HepG2 (cell line): ENCODE results near the gene HSPA4L. TPM values are rescaled to one million over a fixed set of nuclear protein-coding genes. Genes with fewer than 3 reads are reported as not detected.

Experiments used
- AKAP8 ChIP-seq: sonication (generic); formaldehyde crosslinking; IDR thresholded peaks from 2 replicates; pipeline ENCODE4 v1.5.1; 2020; ENCODE audit warnings: mild to moderate bottlenecking, missing genetic modification reagents
- ARID2 ChIP-seq: sonication (generic); formaldehyde crosslinking; IDR thresholded peaks from 2 replicates; pipeline ENCODE4 v1.8.1; 2022; ENCODE audit warnings: mild to moderate bottlenecking, missing genetic modification reagents, borderline replicate concordance
- BATF2 ChIP-seq: sonication (generic); formaldehyde crosslinking; IDR thresholded peaks from 2 replicates; pipeline ENCODE4 v1.8.0; 2022; ENCODE audit warnings: mild to moderate bottlenecking, missing genetic modification reagents, moderate library complexity
- CREBL2 ChIP-seq: sonication (generic); formaldehyde crosslinking; IDR thresholded peaks from 2 replicates; pipeline ENCODE4 v1.8.1; 2023; ENCODE audit warnings: missing genetic modification reagents, mild to moderate bottlenecking, borderline replicate concordance
- ELF4 ChIP-seq: sonication (generic); formaldehyde crosslinking; IDR thresholded peaks from 2 replicates; pipeline ENCODE4 v1.5.0; 2020; ENCODE audit warnings: missing genetic modification reagents, mild to moderate bottlenecking, moderate library complexity, borderline replicate concordance
- KAT8 ChIP-seq: IDR thresholded peaks from 2 replicates; pipeline ENCODE4 v1.6.1; 2016; ENCODE audit warnings: missing genetic modification reagents, missing compliant biosample characterization
- PHF8 ChIP-seq: sonication (generic); formaldehyde crosslinking; IDR thresholded peaks from 2 replicates; pipeline ENCODE4 v1.5.0; 2020; ENCODE audit warnings: missing genetic modification reagents
- RBFOX2 ChIP-seq: fragments of 200-400 bp; formaldehyde crosslinking; IDR thresholded peaks from 2 replicates; pipeline ENCODE4 v1.6.1; 2017; ENCODE audit warnings: low read depth, mild to moderate bottlenecking, low read length
- SALL1 ChIP-seq: sonication (generic); formaldehyde crosslinking; IDR thresholded peaks from 2 replicates; pipeline ENCODE4 v1.8.0; 2022; ENCODE audit warnings: mild to moderate bottlenecking, missing genetic modification reagents
- SAP130 ChIP-seq: IDR thresholded peaks from 2 replicates; pipeline ENCODE4 v1.6.1; 2016; ENCODE audit warnings: low read depth
- SMARCC2 ChIP-seq: fragments of 450-650 bp; IDR thresholded peaks from 2 replicates; pipeline ENCODE4 v1.6.1; 2017; ENCODE audit warnings: antibody characterized with exemption, mild to moderate bottlenecking
- SOX13 ChIP-seq, 3 experiments: fragments of 450-650 bp in 1 of 3; sonication (generic) in 1 of 3; formaldehyde crosslinking in 1 of 3; IDR thresholded peaks in 2 of 3; conservative IDR thresholded peaks in 1 of 3; 2 replicates each; pipeline versions ENCODE4 v1.5.0 to v1.6.1; 2016 to 2020; ENCODE audit warnings: antibody characterized with exemption in 1 of 3, mild to moderate bottlenecking in 1 of 3, missing compliant biosample characterization in 1 of 3, missing genetic modification reagents in 1 of 3, moderate library complexity in 1 of 3
- SP140L ChIP-seq: sonication (generic); formaldehyde crosslinking; IDR thresholded peaks from 2 replicates; pipeline ENCODE4 v1.4.0; 2020; ENCODE audit warnings: missing genetic modification reagents, borderline replicate concordance
- ZNF256 ChIP-seq: sonication (generic); formaldehyde crosslinking; conservative IDR thresholded peaks from 2 replicates; pipeline ENCODE4 v1.4.0; 2020; ENCODE audit warnings: missing genetic modification reagents
- ZNF263 ChIP-seq: sonication (generic); formaldehyde crosslinking; IDR thresholded peaks from 2 replicates; pipeline ENCODE4 v1.4.0; 2020; ENCODE audit warnings: missing genetic modification reagents
- ZNF552 ChIP-seq: sonication (generic); formaldehyde crosslinking; IDR thresholded peaks from 2 replicates; pipeline ENCODE4 v1.9.0; 2022; ENCODE audit warnings: missing genetic modification reagents, mild to moderate bottlenecking, borderline replicate concordance
- ZNF567 ChIP-seq: sonication (generic); formaldehyde crosslinking; IDR thresholded peaks from 2 replicates; pipeline ENCODE4 v1.8.1; 2023; ENCODE audit warnings: mild to moderate bottlenecking, missing genetic modification reagents, borderline replicate concordance
- ZNF687 ChIP-seq: sonication (generic); formaldehyde crosslinking; IDR thresholded peaks from 2 replicates; pipeline ENCODE4 v1.5.1; 2020; ENCODE audit warnings: mild to moderate bottlenecking, missing genetic modification reagents, moderate library complexity
- ZNF704 ChIP-seq: sonication (generic); formaldehyde crosslinking; IDR thresholded peaks from 2 replicates; pipeline ENCODE4 v1.8.1; 2023; ENCODE audit warnings: mild to moderate bottlenecking, inconsistent platforms, moderate library complexity, missing genetic modification reagents, borderline replicate concordance
- ZNF776 ChIP-seq: sonication (generic); formaldehyde crosslinking; IDR thresholded peaks from 2 replicates; pipeline ENCODE4 v1.4.0; 2020; ENCODE audit warnings: mild to moderate bottlenecking, missing genetic modification reagents
- polyA plus RNA-seq, 8 experiments: library from polyadenylated mRNA; depleted of rRNA in 3 of 8; stranded (reverse) in 7 of 8; unstranded in 1 of 8; fragments of >200 nt; fragmentation: Illumina TruSeq in 4 of 8; extraction: Trizol in 4 of 8; gene quantifications; 2 replicates each; pipeline versions ENCODE4 v1.2.1 to v1.2.3, GENCODE V29; 2011 to 2016; ENCODE audit warnings: low read depth in 4 of 8, missing spikeins in 1 of 8, mixed read lengths in 1 of 8; ENCODE audit not compliant: insufficient read depth in 1 of 8
- total RNA-seq, 5 experiments: library from RNA; depleted of rRNA; stranded (reverse); fragments of >200 nt; fragmentation: Illumina TruSeq; extraction: Trizol; gene quantifications; 2 replicates each; pipeline ENCODE4 v1.2.3, GENCODE V29; 2016; ENCODE audit warnings: low read depth in 1 of 5

The HSPA4L gene
- total and polyA plus RNA-seq, 2 of the 13 experiments (the other 11 are each of a cell fraction or from before 2014, with no cell fraction given), result 3.7 to 31.5 TPM

- no peak; the same call in 1 of the 2 replicates for TF ChIP-seq ZNF776 (CRISPR knock-in tag)
- TF ChIP-seq PHF8 (CRISPR knock-in tag), result peak; percentile 73
- TF ChIP-seq SP140L, result no peak
- 0 out of 2 replicates have a peak, but pooled peaks have one; percentile 11 for TF ChIP-seq ARID2 (CRISPR knock-in tag)
- TF ChIP-seq SALL1, result peak; percentile 72
- 0 out of 2 replicates have a peak, but pooled peaks have one; percentile 13 for TF ChIP-seq KAT8 (CRISPR knock-in tag)
- TF ChIP-seq SAP130 (CRISPR knock-in tag), result peak; percentile 72
- 0 out of 2 replicates have a peak, but pooled peaks have one; percentile 26 for TF ChIP-seq AKAP8
- TF ChIP-seq SMARCC2, result no peak
- TF ChIP-seq ZNF263 (CRISPR knock-in tag), result 0 out of 2 replicates have a peak, but pooled peaks have one; percentile 35
- peak; percentile 86; the same call in 1 of the 2 replicates for TF ChIP-seq ZNF567 (CRISPR knock-in tag)
- TF ChIP-seq ZNF687 (CRISPR knock-in tag), result peak; percentile 90
- no peak for TF ChIP-seq SOX13 (IDR thresholded peaks at IDR 0.05)
- no peak for TF ChIP-seq SOX13 (CRISPR knock-in tag; conservative IDR thresholded peaks at IDR 0.05 in 1 of 2, IDR thresholded peaks at IDR 0.05 in 1 of 2)
- TF ChIP-seq BATF2 (CRISPR knock-in tag), result no peak
- TF ChIP-seq ZNF256 (CRISPR knock-in tag), result no peak
- TF ChIP-seq RBFOX2, result peak; percentile 91
- no peak for TF ChIP-seq CREBL2 (CRISPR knock-in tag)
- TF ChIP-seq ZNF552, result peak; percentile 57; the same call in 1 of the 2 replicates
- TF ChIP-seq ZNF704 (CRISPR knock-in tag), result peak; percentile 66; the same call in 1 of the 2 replicates
- TF ChIP-seq ELF4 (CRISPR knock-in tag), result no peak
Observed at GRCh38 chr4:127782275-127783025, at the start of gene HSPA4L (continued).
